Measurements from ENCODE around the gene SLC8A1.
A peak's percentile ranks its signal among the peaks of the same experiment; 100 is the strongest.

SLC8A1 gene

DNA sequence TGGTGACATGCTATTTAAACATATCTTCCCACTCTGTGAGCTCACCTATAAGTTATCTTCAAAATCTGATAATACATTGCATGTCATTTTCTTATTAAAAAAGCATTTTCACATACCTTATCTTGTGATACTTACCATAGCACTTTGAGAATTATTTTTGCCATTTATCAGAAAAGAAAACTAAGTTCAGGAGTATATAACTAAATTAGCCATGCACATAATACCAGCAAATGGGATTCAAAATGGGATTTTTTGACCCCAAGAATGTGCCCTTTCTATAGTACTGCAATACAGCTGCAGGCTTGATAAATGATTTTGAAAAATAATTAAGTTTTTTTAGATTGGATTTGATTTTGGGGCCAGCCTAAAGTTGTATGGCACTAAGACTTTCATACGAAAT lies 41.2 kb downstream of the SLC8A1 start (continued):
- TF ChIP-seq, protein P1, sequence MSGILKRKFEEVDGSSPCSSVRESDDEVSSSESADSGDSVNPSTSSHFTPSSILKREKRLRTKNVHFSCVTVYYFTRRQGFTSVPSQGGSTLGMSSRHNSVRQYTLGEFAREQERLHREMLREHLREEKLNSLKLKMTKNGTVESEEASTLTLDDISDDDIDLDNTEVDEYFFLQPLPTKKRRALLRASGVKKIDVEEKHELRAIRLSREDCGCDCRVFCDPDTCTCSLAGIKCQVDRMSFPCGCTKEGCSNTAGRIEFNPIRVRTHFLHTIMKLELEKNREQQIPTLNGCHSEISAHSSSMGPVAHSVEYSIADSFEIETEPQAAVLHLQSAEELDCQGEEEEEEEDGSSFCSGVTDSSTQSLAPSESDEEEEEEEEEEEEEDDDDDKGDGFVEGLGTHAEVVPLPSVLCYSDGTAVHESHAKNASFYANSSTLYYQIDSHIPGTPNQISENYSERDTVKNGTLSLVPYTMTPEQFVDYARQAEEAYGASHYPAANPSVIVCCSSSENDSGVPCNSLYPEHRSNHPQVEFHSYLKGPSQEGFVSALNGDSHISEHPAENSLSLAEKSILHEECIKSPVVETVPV (CRISPR knock-in tag; IDR thresholded peaks at IDR 0.05), result no peak
- TF ChIP-seq BACH2 (CRISPR knock-in tag; IDR thresholded peaks at IDR 0.05; ENCODE audit: borderline replicate concordance), result no peak
- TF ChIP-seq TCF4 (CRISPR knock-in tag; IDR thresholded peaks at IDR 0.05; ENCODE audit: borderline replicate concordance), result peak; percentile 64; the same call in 1 of the 2 replicates
- TF ChIP-seq, protein P2, sequence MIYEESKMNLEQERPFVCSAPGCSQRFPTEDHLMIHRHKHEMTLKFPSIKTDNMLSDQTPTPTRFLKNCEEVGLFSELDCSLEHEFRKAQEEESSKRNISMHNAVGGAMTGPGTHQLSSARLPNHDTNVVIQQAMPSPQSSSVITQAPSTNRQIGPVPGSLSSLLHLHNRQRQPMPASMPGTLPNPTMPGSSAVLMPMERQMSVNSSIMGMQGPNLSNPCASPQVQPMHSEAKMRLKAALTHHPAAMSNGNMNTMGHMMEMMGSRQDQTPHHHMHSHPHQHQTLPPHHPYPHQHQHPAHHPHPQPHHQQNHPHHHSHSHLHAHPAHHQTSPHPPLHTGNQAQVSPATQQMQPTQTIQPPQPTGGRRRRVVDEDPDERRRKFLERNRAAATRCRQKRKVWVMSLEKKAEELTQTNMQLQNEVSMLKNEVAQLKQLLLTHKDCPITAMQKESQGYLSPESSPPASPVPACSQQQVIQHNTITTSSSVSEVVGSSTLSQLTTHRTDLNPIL (CRISPR knock-in tag; IDR thresholded peaks at IDR 0.05; ENCODE audit: low read depth), result 0 out of 2 replicates have a peak, but pooled peaks have one; percentile 38
- TF ChIP-seq CSDC2 (CRISPR knock-in tag; IDR thresholded peaks at IDR 0.05), result 0 out of 2 replicates have a peak, but pooled peaks have one; percentile 75
- no peak for TF ChIP-seq SNAI2 (CRISPR knock-in tag; IDR thresholded peaks at IDR 0.05)
- TF ChIP-seq ESRRG (CRISPR knock-in tag; IDR thresholded peaks at IDR 0.05), result no peak
- TF ChIP-seq OSR1 (CRISPR knock-in tag; IDR thresholded peaks at IDR 0.05), result no peak
- no peak for TF ChIP-seq ARNTL (CRISPR knock-in tag; IDR thresholded peaks at IDR 0.05; ENCODE audit: borderline replicate concordance, low read depth)
- peak; percentile 94 for TF ChIP-seq ISL1 (CRISPR knock-in tag; IDR thresholded peaks at IDR 0.05)
- no peak for TF ChIP-seq ZC3H10 (CRISPR knock-in tag; IDR thresholded peaks at IDR 0.05)
- TF ChIP-seq, protein P3, sequence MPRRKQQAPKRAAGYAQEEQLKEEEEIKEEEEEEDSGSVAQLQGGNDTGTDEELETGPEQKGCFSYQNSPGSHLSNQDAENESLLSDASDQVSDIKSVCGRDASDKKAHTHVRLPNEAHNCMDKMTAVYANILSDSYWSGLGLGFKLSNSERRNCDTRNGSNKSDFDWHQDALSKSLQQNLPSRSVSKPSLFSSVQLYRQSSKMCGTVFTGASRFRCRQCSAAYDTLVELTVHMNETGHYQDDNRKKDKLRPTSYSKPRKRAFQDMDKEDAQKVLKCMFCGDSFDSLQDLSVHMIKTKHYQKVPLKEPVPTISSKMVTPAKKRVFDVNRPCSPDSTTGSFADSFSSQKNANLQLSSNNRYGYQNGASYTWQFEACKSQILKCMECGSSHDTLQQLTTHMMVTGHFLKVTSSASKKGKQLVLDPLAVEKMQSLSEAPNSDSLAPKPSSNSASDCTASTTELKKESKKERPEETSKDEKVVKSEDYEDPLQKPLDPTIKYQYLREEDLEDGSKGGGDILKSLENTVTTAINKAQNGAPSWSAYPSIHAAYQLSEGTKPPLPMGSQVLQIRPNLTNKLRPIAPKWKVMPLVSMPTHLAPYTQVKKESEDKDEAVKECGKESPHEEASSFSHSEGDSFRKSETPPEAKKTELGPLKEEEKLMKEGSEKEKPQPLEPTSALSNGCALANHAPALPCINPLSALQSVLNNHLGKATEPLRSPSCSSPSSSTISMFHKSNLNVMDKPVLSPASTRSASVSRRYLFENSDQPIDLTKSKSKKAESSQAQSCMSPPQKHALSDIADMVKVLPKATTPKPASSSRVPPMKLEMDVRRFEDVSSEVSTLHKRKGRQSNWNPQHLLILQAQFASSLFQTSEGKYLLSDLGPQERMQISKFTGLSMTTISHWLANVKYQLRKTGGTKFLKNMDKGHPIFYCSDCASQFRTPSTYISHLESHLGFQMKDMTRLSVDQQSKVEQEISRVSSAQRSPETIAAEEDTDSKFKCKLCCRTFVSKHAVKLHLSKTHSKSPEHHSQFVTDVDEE (CRISPR knock-in tag; IDR thresholded peaks at IDR 0.05), result peak; percentile 51; the same call in 1 of the 2 replicates
- no peak for TF ChIP-seq ZNF565 (CRISPR knock-in tag; conservative IDR thresholded peaks at IDR 0.05; ENCODE audit: low read depth)
- TF ChIP-seq ZNF8 (CRISPR knock-in tag; IDR thresholded peaks at IDR 0.05), result no peak

DNA sequence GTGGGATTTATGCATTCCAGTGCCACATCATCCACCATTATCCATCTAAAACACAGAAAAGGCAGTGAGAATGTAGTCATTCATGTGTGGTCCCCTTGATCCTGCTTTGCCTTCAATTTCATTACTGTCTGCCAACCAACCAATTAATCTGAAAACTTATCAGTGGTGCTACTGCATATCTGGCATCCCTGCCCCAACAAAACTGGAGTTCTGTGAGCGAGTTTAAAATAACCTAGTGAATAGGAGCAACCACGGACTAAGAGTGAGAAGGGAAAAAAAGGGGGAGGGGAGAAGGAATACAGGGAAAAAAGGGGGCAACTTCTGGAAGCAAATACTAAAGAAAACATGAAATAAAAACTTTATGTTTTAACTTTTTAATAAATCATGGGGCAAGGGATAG lies 42.2 kb downstream of the SLC8A1 start:
- ATAC-seq, result no peak
- TF ChIP-seq ZFP30 (CRISPR knock-in tag; IDR thresholded peaks at IDR 0.05) (no peak), OSR1 (CRISPR knock-in tag; IDR thresholded peaks at IDR 0.05) (no peak), BACH2 (CRISPR knock-in tag; IDR thresholded peaks at IDR 0.05; ENCODE audit: borderline replicate concordance) (no peak), RARB (CRISPR knock-in tag; IDR thresholded peaks at IDR 0.05) (no peak), CSDC2 (CRISPR knock-in tag; IDR thresholded peaks at IDR 0.05) (no peak), ARNTL (CRISPR knock-in tag; IDR thresholded peaks at IDR 0.05; ENCODE audit: borderline replicate concordance, low read depth) (no peak), ZC3H10 (CRISPR knock-in tag; IDR thresholded peaks at IDR 0.05) (no peak), PPARA (CRISPR knock-in tag; IDR thresholded peaks at IDR 0.05; ENCODE audit: borderline replicate concordance) (no peak), TCF4 (CRISPR knock-in tag; IDR thresholded peaks at IDR 0.05; ENCODE audit: borderline replicate concordance) (no peak), ESRRG (CRISPR knock-in tag; IDR thresholded peaks at IDR 0.05) (no peak), ZNF70 (CRISPR knock-in tag; IDR thresholded peaks at IDR 0.05) (no peak), SNAI2 (CRISPR knock-in tag; IDR thresholded peaks at IDR 0.05) (no peak)
- TF ChIP-seq, protein P1 (CRISPR knock-in tag; IDR thresholded peaks at IDR 0.05), result no peak
- TF ChIP-seq, protein P3 (CRISPR knock-in tag; IDR thresholded peaks at IDR 0.05), result no peak
- TF ChIP-seq, protein P2 (CRISPR knock-in tag; IDR thresholded peaks at IDR 0.05; ENCODE audit: low read depth), result no peak
- TF ChIP-seq, protein P4, sequence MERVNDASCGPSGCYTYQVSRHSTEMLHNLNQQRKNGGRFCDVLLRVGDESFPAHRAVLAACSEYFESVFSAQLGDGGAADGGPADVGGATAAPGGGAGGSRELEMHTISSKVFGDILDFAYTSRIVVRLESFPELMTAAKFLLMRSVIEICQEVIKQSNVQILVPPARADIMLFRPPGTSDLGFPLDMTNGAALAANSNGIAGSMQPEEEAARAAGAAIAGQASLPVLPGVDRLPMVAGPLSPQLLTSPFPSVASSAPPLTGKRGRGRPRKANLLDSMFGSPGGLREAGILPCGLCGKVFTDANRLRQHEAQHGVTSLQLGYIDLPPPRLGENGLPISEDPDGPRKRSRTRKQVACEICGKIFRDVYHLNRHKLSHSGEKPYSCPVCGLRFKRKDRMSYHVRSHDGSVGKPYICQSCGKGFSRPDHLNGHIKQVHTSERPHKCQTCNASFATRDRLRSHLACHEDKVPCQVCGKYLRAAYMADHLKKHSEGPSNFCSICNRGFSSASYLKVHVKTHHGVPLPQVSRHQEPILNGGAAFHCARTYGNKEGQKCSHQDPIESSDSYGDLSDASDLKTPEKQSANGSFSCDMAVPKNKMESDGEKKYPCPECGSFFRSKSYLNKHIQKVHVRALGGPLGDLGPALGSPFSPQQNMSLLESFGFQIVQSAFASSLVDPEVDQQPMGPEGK (CRISPR knock-in tag; IDR thresholded peaks at IDR 0.05; ENCODE audit: borderline replicate concordance), result no peak

All from SK-N-SH treated with all-trans-retinoic acid at 6 μM for 48 hours (cell line).